TTC549 (cell line): ENCODE results near the gene DPY30.
"Not testable (repeated sequence)": the region's sequence is repeated elsewhere in the genome, so short reads cannot be mapped to it uniquely, and the experiment has no call there.

Experiments used
- FAIRE-seq: peaks from 2 replicates; lab custom pipeline; 2012; peaks lifted over from hg19 to GRCh38; lab: Jason Lieb, UNC

DPY30 gene

GRCh38 chr2:32039447-32040219 lies at the start of gene DPY30:
DPY30 (minus strand) TSS chr2:32039805; CDS start chr2:32039456, 349 bp downstream.
- FAIRE-seq, result peak; percentile 85

GRCh38 chr2:32074134-32074506 lies 34.5 kb upstream of the DPY30 start:
- no peak for FAIRE-seq

GRCh38 chr2:32067549-32067948 lies 27.9 kb upstream of the DPY30 start:
- no peak for FAIRE-seq

GRCh38 chr2:32064713-32065112 lies 25.1 kb upstream of the DPY30 start:
- no peak for FAIRE-seq

GRCh38 chr2:32064021-32064601 lies 24.5 kb upstream of the DPY30 start:
- FAIRE-seq, result no peak

GRCh38 chr2:32063310-32064020 lies 23.9 kb upstream of the DPY30 start, which contains the start of gene SPAST:
SPAST (plus strand) TSS chr2:32063556; CDS start chr2:32063832, 276 bp downstream.
- peak; percentile 90 for FAIRE-seq

- FAIRE-seq, result no peak
These were observed 22.6 kb upstream of the DPY30 start for GRCh38 chr2:32061973-32062861.

- no peak for FAIRE-seq
These were observed 21.8 kb upstream of the DPY30 start for GRCh38 chr2:32061430-32061829.

- no peak for FAIRE-seq
These were observed 20.7 kb upstream of the DPY30 start for GRCh38 chr2:32060266-32060665.

- FAIRE-seq, result no peak
These were observed 18.5 kb upstream of the DPY30 start for GRCh38 chr2:32058130-32058529.

- FAIRE-seq, result not testable (repeated sequence)
These were observed 15.0 kb upstream of the DPY30 start for GRCh38 chr2:32054583-32054982.

- no peak for FAIRE-seq
These were observed 12.3 kb upstream of the DPY30 start for GRCh38 chr2:32051836-32052439.

- FAIRE-seq, result no peak
These were observed 4.0 kb upstream of the DPY30 start for GRCh38 chr2:32043561-32043960.

GRCh38 chr2:32034198-32034887 lies 5.3 kb downstream of the DPY30 start:
- not testable (repeated sequence) for FAIRE-seq

GRCh38 chr2:32018789-32019482 lies 20.7 kb downstream of the DPY30 start:
- not testable (repeated sequence) for FAIRE-seq

- FAIRE-seq, result no peak
These were observed 26.7 kb downstream of the DPY30 start for GRCh38 chr2:32012872-32013271.

- no peak for FAIRE-seq
These were observed 28.1 kb downstream of the DPY30 start for GRCh38 chr2:32011485-32011960.

GRCh38 chr2:32010670-32011484 lies 28.7 kb downstream of the DPY30 start, which contains the start of gene MEMO1:
MEMO1 (minus strand) TSS chr2:32011008; CDS start chr2:32010247, 761 bp downstream.
- FAIRE-seq, result no peak

- FAIRE-seq, result not testable (repeated sequence)
These were observed 29.3 kb downstream of the DPY30 start for GRCh38 chr2:32010280-32010669.
